K562 (cell line): ENCODE results near the gene HACD1. TPM values are rescaled to one million over a fixed set of nuclear protein-coding genes. Genes with fewer than 3 reads are reported as not detected.

Experiments used
- HDAC1 ChIP-seq, 2 experiments: fragments of 450-650 bp; IDR thresholded peaks; 2 replicates each; pipeline ENCODE4 v1.6.1; 2016 to 2017; ENCODE audit warnings: inconsistent platforms in 1 of 2, mild to moderate bottlenecking in 1 of 2, moderate library complexity in 1 of 2
- HOMEZ ChIP-seq: fragments of 250-450 bp; sonication (Bioruptor Pico); IDR thresholded peaks from 2 replicates; pipeline ENCODE4 v1.4.0; 2020; ENCODE audit warnings: mild to moderate bottlenecking, moderate library complexity
- NR2F6 ChIP-seq: fragments of 450-650 bp; formaldehyde crosslinking; IDR thresholded peaks from 2 replicates; pipeline ENCODE4 v1.4.0; 2020; ENCODE audit warnings: mild to moderate bottlenecking
- RCOR1 ChIP-seq, 2 experiments: IDR thresholded peaks; 2 replicates each; pipeline ENCODE4 v1.6.1; 2012; ENCODE audit warnings: low read depth in 2 of 2, low read length in 2 of 2, borderline replicate concordance in 1 of 2, improper control_type of control experiment in 1 of 2
- SFPQ ChIP-seq: fragments of 200-400 bp; formaldehyde crosslinking; IDR thresholded peaks from 2 replicates; pipeline ENCODE4 v1.6.1; 2017; ENCODE audit warnings: mild to moderate bottlenecking, low read depth, low read length, moderate library complexity
- SMARCE1 ChIP-seq: fragments of 450-650 bp; IDR thresholded peaks from 2 replicates; pipeline ENCODE4 v1.7.1; 2016; ENCODE audit warnings: mild to moderate bottlenecking
- SRSF1 ChIP-seq: fragments of 200-400 bp; formaldehyde crosslinking; IDR thresholded peaks from 2 replicates; pipeline ENCODE4 v1.6.1; 2017; ENCODE audit warnings: mild to moderate bottlenecking, low read depth, low read length, moderate library complexity
- TAF15 ChIP-seq: fragments of 200-400 bp; formaldehyde crosslinking; IDR thresholded peaks from 2 replicates; pipeline ENCODE4 v1.6.1; 2017; ENCODE audit warnings: mild to moderate bottlenecking, low read depth, low read length, moderate library complexity
- TBP ChIP-seq: optimal IDR thresholded peaks from 2 replicates; pipeline ENCODE3; 2011; ENCODE audit warnings: low read depth, low read length, improper control_type of control experiment
- THRAP3 ChIP-seq: fragments of 450-650 bp; IDR thresholded peaks from 2 replicates; pipeline ENCODE4 v1.6.1; 2016; ENCODE audit warnings: mild to moderate bottlenecking, inconsistent platforms, borderline replicate concordance
- TRIM28 ChIP-seq: fragments of 450-650 bp; IDR thresholded peaks from 2 replicates; pipeline ENCODE4 v1.6.1; 2017
- XRCC3 ChIP-seq: fragments of 450-650 bp; IDR thresholded peaks from 2 replicates; pipeline ENCODE4 v1.6.1; 2017; ENCODE audit warnings: mild to moderate bottlenecking, moderate library complexity
- ZFP36 ChIP-seq: fragments of 150-350 bp; IDR thresholded peaks from 2 replicates; pipeline ENCODE4 v1.6.1; 2018; ENCODE audit warnings: low read length, low read depth; ENCODE audit not compliant: partially characterized antibody
- ZNF318 ChIP-seq, 2 experiments: fragments of 450-650 bp; IDR thresholded peaks; 2 replicates each; pipeline ENCODE4 v1.6.1; 2016; ENCODE audit warnings: mild to moderate bottlenecking in 2 of 2, borderline replicate concordance in 1 of 2, low read depth in 1 of 2, moderate library complexity in 1 of 2
- polyA plus RNA-seq, 8 experiments: library from polyadenylated mRNA; depleted of rRNA in 4 of 8; stranded (reverse) in 5 of 8; unstranded in 3 of 8; fragments of >200 nt; fragmentation: Nextera tagmentation in 2 of 8; fragmentation: Illumina TruSeq in 1 of 8; extraction: Ambion mirVana in 2 of 8; extraction: Trizol in 1 of 8; gene quantifications; 2 replicates each; pipeline versions ENCODE4 v1.2.1 to v1.2.3, GENCODE V29; 2011 to 2014; ENCODE audit warnings: inconsistent platforms in 1 of 8, missing spikeins in 1 of 8
- total RNA-seq, 7 experiments: library from RNA; depleted of rRNA in 6 of 7; stranded (reverse); fragments of >200 nt in 6 of 7; fragmentation: Illumina TruSeq in 2 of 7; extraction: Trizol in 2 of 7; gene quantifications; 2 replicates each; pipeline versions ENCODE4 v1.2.1 to v1.2.3, GENCODE V29; 2011 to 2021; ENCODE audit warnings: low replicate concordance in 1 of 7

The HACD1 gene
- total and polyA plus RNA-seq, 9 of the 15 experiments (the other 6 are each of a cell fraction or from before 2014, with no cell fraction given) = 0.99 to 4.5 (median 2.4) TPM

GRCh38 chr10:17616403-17617030 lies 657 bp downstream of the HACD1 start (continued):
- TF ChIP-seq TAF15 (no peak), HDAC1 (IDR thresholded peaks at IDR 0.05) (peak in 1 of 2 experiments; percentile 90; a peak in 2 of 4 replicates), TBP (no peak), ZFP36 (no peak), NR2F6 (CRISPR knock-in tag) (no peak), SMARCE1 (peak; percentile 69), SRSF1 (no peak), TRIM28 (no peak), SFPQ (no peak), XRCC3 (no peak), ZNF318 (IDR thresholded peaks at IDR 0.05; ENCODE audit: borderline replicate concordance in 1 of 2, low read depth in 1 of 2) (no peak), HOMEZ (no peak), RCOR1 (IDR thresholded peaks at IDR 0.05; ENCODE audit: borderline replicate concordance in 1 of 2, low read depth in 2 of 2, low read length in 2 of 2) (peak; percentile 88 to 99), THRAP3 (no peak)
